Endothelial cell of umbilical vein (primary cell): ENCODE measurements around the gene RO60. TPM values are rescaled to one million over a fixed set of nuclear protein-coding genes. Genes with fewer than 3 reads are reported as not detected.

ENCODE experiments used
- BruUV-seq: library from RNA; stranded (reverse); fragments of 400-500 nt; replicated peaks from 2 replicates; lab custom pipeline; 2021; lab: Mats Ljungman, UMichigan
- CTCF ChIA-PET: fragments of 300-600, 350-600 bp; sonication (Branson Sonifier 250); formaldehyde crosslinking; loops from one replicate; lab custom pipeline; 2021; ENCODE audit warnings: antibody characterized with exemption, inconsistent platforms; lab: Charles Lee
- POLR2A ChIA-PET: fragments of 300-600, 350-600 bp; sonication (Branson Sonifier 250); formaldehyde crosslinking; loops from one replicate; lab custom pipeline; 2021; ENCODE audit warnings: antibody characterized with exemption, inconsistent platforms; lab: Charles Lee
- DNase-seq: peaks from one replicate; pipeline ENCODE4 v3.0.0-alpha.2; 2011; ENCODE audit warnings: low read depth, low spot score
- FAIRE-seq: peaks from 2 replicates; lab custom pipeline; 2011; peaks lifted over from hg19 to GRCh38; lab: Jason Lieb, UNC
- H2AFZ ChIP-seq: 2 replicates; pipeline ENCODE4 v1.6.0; 2012; ENCODE audit warnings: low read depth, low read length, control low read depth, inconsistent platforms
- H3K27ac ChIP-seq: 2 replicates; pipeline ENCODE4 v1.5.1; 2011; ENCODE audit warnings: low read depth, mild to moderate bottlenecking, control low read depth, low read length, moderate library complexity; ENCODE audit not compliant: insufficient read depth
- H3K27me3 ChIP-seq, 2 experiments: 2 replicates each; pipeline versions ENCODE4 v1.6.0 to v1.6.1; 2011; ENCODE audit warnings: low read length in 2 of 2, mixed read lengths in 1 of 2; ENCODE audit not compliant: control insufficient read depth in 2 of 2, insufficient read depth in 2 of 2
- H3K36me3 ChIP-seq, 2 experiments: 2 replicates in 1 of 2; 3 replicates in 1 of 2; pipeline ENCODE4 v1.5.1; 2011; ENCODE audit warnings: low read length in 2 of 2, mild to moderate bottlenecking in 1 of 2, moderate library complexity in 1 of 2; ENCODE audit not compliant: control insufficient read depth in 2 of 2, insufficient read depth in 2 of 2; ENCODE audit errors: extremely low read depth in 1 of 2
- H3K4me1 ChIP-seq: 3 replicates; pipeline ENCODE4 v1.5.1; 2011; ENCODE audit warnings: mild to moderate bottlenecking, low read length; ENCODE audit not compliant: control insufficient read depth, insufficient read depth; ENCODE audit errors: extremely low read depth
- H3K4me2 ChIP-seq: 2 replicates; pipeline ENCODE4 v1.6.1; 2011; ENCODE audit warnings: low read length, control low read depth, mixed read lengths; ENCODE audit not compliant: insufficient read depth
- H3K4me3 ChIP-seq, 3 experiments: fragments of 200-600 bp in 1 of 3; sonication (generic), shearing (Covaris generic) in 1 of 3; replicated peaks in 1 of 3; 2 replicates each; pipeline ENCODE4 v1.5.1; 2011 to 2016; ENCODE audit warnings: control low read depth in 3 of 3, low read length in 3 of 3, mild to moderate bottlenecking in 2 of 3, inconsistent platforms in 1 of 3, low read depth in 1 of 3, moderate library complexity in 1 of 3; ENCODE audit not compliant: insufficient read depth in 1 of 3
- H3K79me2 ChIP-seq: 2 replicates; pipeline ENCODE4 v1.6.0; 2012; ENCODE audit warnings: low read length, inconsistent platforms; ENCODE audit not compliant: control insufficient read depth, insufficient read depth
- H3K9ac ChIP-seq: replicated peaks from 2 replicates; pipeline ENCODE3; 2011; ENCODE audit warnings: low read length, control low read depth; ENCODE audit not compliant: insufficient read depth; ENCODE audit errors: extremely low read depth
- H3K9me1 ChIP-seq: replicated peaks from 3 replicates; pipeline ENCODE4 v1.6.0; 2011; ENCODE audit warnings: mild to moderate bottlenecking, low read length; ENCODE audit not compliant: control insufficient read depth, insufficient read depth; ENCODE audit errors: extremely low read depth
- H3K9me3 ChIP-seq: replicated peaks from 2 replicates; pipeline ENCODE4 v1.5.1; 2012; ENCODE audit warnings: low read length, inconsistent platforms; ENCODE audit not compliant: control insufficient read depth, insufficient read depth
- H4K20me1 ChIP-seq: replicated peaks from 2 replicates; pipeline ENCODE3; 2011; ENCODE audit warnings: mild to moderate bottlenecking, low read length; ENCODE audit not compliant: control insufficient read depth, insufficient read depth; ENCODE audit errors: extremely low read depth
- EZH2 ChIP-seq: IDR thresholded peaks from 2 replicates; pipeline ENCODE4 v1.6.1; 2012; ENCODE audit warnings: borderline replicate concordance, low read depth, mild to moderate bottlenecking, moderate library complexity, low read length, inconsistent platforms; ENCODE audit not compliant: severe bottlenecking
- FOS ChIP-seq: IDR thresholded peaks from 2 replicates; pipeline ENCODE4 v1.6.1; 2011; ENCODE audit warnings: mild to moderate bottlenecking, low read length, moderate library complexity, borderline replicate concordance; ENCODE audit not compliant: insufficient read depth
- GATA2 ChIP-seq: IDR thresholded peaks from 2 replicates; pipeline ENCODE4 v1.7.0; 2011; ENCODE audit warnings: low read depth, mild to moderate bottlenecking, moderate library complexity, mixed read lengths, low read length; ENCODE audit not compliant: insufficient read length, insufficient read depth
- JUN ChIP-seq: IDR thresholded peaks from 2 replicates; pipeline ENCODE4 v1.6.1; 2011; ENCODE audit warnings: borderline replicate concordance, low read depth; ENCODE audit not compliant: insufficient read length, insufficient read depth
- MAX ChIP-seq: IDR thresholded peaks from 2 replicates; pipeline ENCODE4 v1.6.1; 2011; ENCODE audit not compliant: insufficient read depth, insufficient read length
- MYC ChIP-seq: IDR thresholded peaks from one replicate; pipeline ENCODE4 v1.6.1; 2011; ENCODE audit warnings: mild to moderate bottlenecking, low read depth, low read length
- POLR2A ChIP-seq: IDR thresholded peaks from 2 replicates; pipeline ENCODE4 v1.6.1; 2012; ENCODE audit warnings: low read depth, mild to moderate bottlenecking, control low read depth, low read length
- POLR2AphosphoS5 ChIP-seq: IDR thresholded peaks from 2 replicates; pipeline ENCODE4 v1.6.1; 2012; ENCODE audit warnings: low read depth, mild to moderate bottlenecking, control low read depth, low read length, moderate library complexity; ENCODE audit not compliant: insufficient read depth
- dilution Hi-C: fragments of 300-500 bp; cut with MboI; formaldehyde crosslinking; loops from one replicate; pipeline ENCODE4 v1.15.0; 2019; ENCODE audit warnings: low sequenced_read_pairs; ENCODE audit not compliant: extremely low pct_ligation_motif_present
- intact Hi-C: fragments of 100-400 bp; cut with micrococcal nuclease; formaldehyde crosslinking; loops from one replicate; pipeline ENCODE4 v1.10.0; 2022
- polyA plus RNA-seq, 4 experiments: library from polyadenylated mRNA; depleted of rRNA in 3 of 4; stranded (reverse) in 3 of 4; unstranded in 1 of 4; fragments of >200 nt; gene quantifications; 2 replicates each; pipeline versions ENCODE4 v1.2.1 to v1.2.3, GENCODE V29; 2011 to 2012; ENCODE audit warnings: missing spikeins in 1 of 4
- total RNA-seq: library from RNA; stranded (reverse); gene quantifications from 2 replicates; pipeline ENCODE4 v1.2.3, GENCODE V29; 2021
- TF ChIP-seq, protein P1 (sequence below), 2 donors: IDR thresholded peaks; 1 replicate in 1 of 2; 2 replicates in 1 of 2; pipeline ENCODE4 v1.5.1; 2011; ENCODE audit warnings: low read length in 2 of 2, mild to moderate bottlenecking in 2 of 2, moderate library complexity in 2 of 2, control low read depth in 1 of 2, inconsistent platforms in 1 of 2, low read depth in 1 of 2; ENCODE audit not compliant: insufficient read depth in 1 of 2; ENCODE audit errors: extremely low read depth in 1 of 2

The RO60 gene
- total and polyA plus RNA-seq, 2 donors (not counting 3 experiments of a cell fraction or from before 2014, with no cell fraction given): 11.1 to 60.3 TPM

DNA sequence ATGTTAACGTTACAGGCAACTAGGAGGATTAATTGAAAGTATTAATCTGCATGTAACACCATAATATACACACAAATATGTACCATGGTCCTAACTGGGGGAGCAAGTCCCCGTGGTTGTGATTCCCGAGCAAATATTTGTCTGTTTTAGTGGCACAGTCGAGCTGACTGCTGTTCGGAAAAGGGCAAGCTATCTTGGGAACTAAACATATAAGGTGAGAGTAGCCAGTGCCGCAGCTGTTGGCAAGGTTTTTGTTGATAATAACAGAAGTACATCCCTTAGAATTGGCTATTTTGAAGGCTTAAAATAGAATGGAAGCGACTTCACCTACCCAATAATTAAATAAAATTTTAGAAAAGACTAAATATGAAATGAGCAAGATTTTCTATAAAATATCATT lies 45.7 kb upstream of the RO60 start:
- DNase-seq (no peak), FAIRE-seq (no peak)
- H3K27ac ChIP-seq: no peak overlapping the region
- no peak overlapping the region for H3K9ac ChIP-seq
- H3K4me1 ChIP-seq: peaks cover 5% of the 10 kb centered on the region
- intact Hi-C loops: loop anchor here (10.0 kb wide), 1 partner anchor 429 kb away; no protein-coding TSS in a partner anchor
- no peak overlapping the region for H3K4me3 ChIP-seq
- dilution Hi-C loops: loop anchor here (25.0 kb wide), 1 partner anchor 201 kb away; the partner anchor contains the start of gene RGS2
- H3K79me2 ChIP-seq: no peaks in the 10 kb centered on the region
- ChIA-PET POLR2A (interaction anchor here (1.7 kb wide), 1 partner anchor 205 kb away, joined by 8 read pairs; the partner anchor contains the start of gene RGS2), CTCF (interaction anchor here (0.9 to 8.5 kb wide), 7 partner anchors 11 to 539 kb away, joined by 3 to 163 read pairs (median 4); no protein-coding TSS in a partner anchor)
- no TSS peak for BruUV-seq
- H3K9me1 ChIP-seq: no peaks in the 10 kb centered on the region
- H2AFZ ChIP-seq: no peak overlapping the region
- H4K20me1 ChIP-seq: no peaks in the 10 kb centered on the region
- TF ChIP-seq MYC: no peak
- no peak for TF ChIP-seq JUN
- TF ChIP-seq, protein P1, sequence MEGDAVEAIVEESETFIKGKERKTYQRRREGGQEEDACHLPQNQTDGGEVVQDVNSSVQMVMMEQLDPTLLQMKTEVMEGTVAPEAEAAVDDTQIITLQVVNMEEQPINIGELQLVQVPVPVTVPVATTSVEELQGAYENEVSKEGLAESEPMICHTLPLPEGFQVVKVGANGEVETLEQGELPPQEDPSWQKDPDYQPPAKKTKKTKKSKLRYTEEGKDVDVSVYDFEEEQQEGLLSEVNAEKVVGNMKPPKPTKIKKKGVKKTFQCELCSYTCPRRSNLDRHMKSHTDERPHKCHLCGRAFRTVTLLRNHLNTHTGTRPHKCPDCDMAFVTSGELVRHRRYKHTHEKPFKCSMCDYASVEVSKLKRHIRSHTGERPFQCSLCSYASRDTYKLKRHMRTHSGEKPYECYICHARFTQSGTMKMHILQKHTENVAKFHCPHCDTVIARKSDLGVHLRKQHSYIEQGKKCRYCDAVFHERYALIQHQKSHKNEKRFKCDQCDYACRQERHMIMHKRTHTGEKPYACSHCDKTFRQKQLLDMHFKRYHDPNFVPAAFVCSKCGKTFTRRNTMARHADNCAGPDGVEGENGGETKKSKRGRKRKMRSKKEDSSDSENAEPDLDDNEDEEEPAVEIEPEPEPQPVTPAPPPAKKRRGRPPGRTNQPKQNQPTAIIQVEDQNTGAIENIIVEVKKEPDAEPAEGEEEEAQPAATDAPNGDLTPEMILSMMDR (IDR thresholded peaks at IDR 0.05; ENCODE audit: extremely low read depth in 1 of 2, insufficient read depth in 1 of 2, low read depth in 1 of 2, low read length in 2 of 2): no peak
- no peak for TF ChIP-seq FOS
- no peak for TF ChIP-seq EZH2
- no peak for TF ChIP-seq POLR2AphosphoS5
- no peak for TF ChIP-seq POLR2A
- no peak for TF ChIP-seq MAX
- TF ChIP-seq GATA2: no peak
- no peaks in the 10 kb centered on the region for H3K27me3 ChIP-seq
- no peak overlapping the region for H3K4me2 ChIP-seq
- no peaks in the 10 kb centered on the region for H3K9me3 ChIP-seq
- H3K36me3 ChIP-seq: no peaks in the 10 kb centered on the region
